HG02571 (cell line): ENCODE data around the gene IFT22.
"Not testable (repeated sequence)": the region's sequence is repeated elsewhere in the genome, so short reads cannot be mapped to it uniquely, and the experiment has no call there.

Experiments used
- ATAC-seq: cut with Tn5 transposase; IDR thresholded peaks from one replicate; pipeline ENCODE4 v1.9.1; 2021; ENCODE audit warnings: mild to moderate bottlenecking, moderate library complexity; ENCODE audit not compliant: unreplicated experiment

Gene IFT22

GRCh38 chr7:101315336-101315735, 6.3 kb downstream of the IFT22 start:
- ATAC-seq = no peak

- no peak for ATAC-seq
Measured at GRCh38 chr7:101308245-101309085, 13.1 kb downstream of the IFT22 start.

GRCh38 chr7:101306307-101306706, 15.3 kb downstream of the IFT22 start:
- ATAC-seq = no peak

GRCh38 chr7:101303102-101303701, 18.4 kb downstream of the IFT22 start:
- ATAC-seq = no peak

GRCh38 chr7:101302641-101303101, 18.9 kb downstream of the IFT22 start:
- no peak for ATAC-seq

- no peak for ATAC-seq
Measured at GRCh38 chr7:101300465-101301376, 20.9 kb downstream of the IFT22 start.

GRCh38 chr7:101299511-101300464, 21.8 kb downstream of the IFT22 start:
- no peak for ATAC-seq

- no peak for ATAC-seq
Measured at GRCh38 chr7:101294832-101295121, 26.8 kb downstream of the IFT22 start.

GRCh38 chr7:101294039-101294831, 27.4 kb downstream of the IFT22 start:
- ATAC-seq = no peak

GRCh38 chr7:101293069-101294021, 28.3 kb downstream of the IFT22 start:
- ATAC-seq = not testable (repeated sequence)

GRCh38 chr7:101292566-101292965, 29.0 kb downstream of the IFT22 start:
- ATAC-seq = not testable (repeated sequence)

- ATAC-seq = not testable (repeated sequence)
Measured at GRCh38 chr7:101290186-101291037, 31.2 kb downstream of the IFT22 start.

GRCh38 chr7:101289687-101290086, 31.9 kb downstream of the IFT22 start:
- ATAC-seq = not testable (repeated sequence)

GRCh38 chr7:101288439-101288838, 33.2 kb downstream of the IFT22 start:
- ATAC-seq = no peak

GRCh38 chr7:101287032-101287431, 34.6 kb downstream of the IFT22 start:
- ATAC-seq = no peak

GRCh38 chr7:101285880-101286279, 35.7 kb downstream of the IFT22 start:
- not testable (repeated sequence) for ATAC-seq

- no peak for ATAC-seq
Measured at GRCh38 chr7:101285171-101285570, 36.4 kb downstream of the IFT22 start.
